ENCODE results near the gene CNNM2. TPM values are rescaled to one million over a fixed set of nuclear protein-coding genes. Genes with fewer than 3 reads are reported as not detected.
A peak's percentile ranks its signal among the peaks of the same experiment; 100 is the strongest.

The CNNM2 gene
- total RNA-seq, 4 donors from 2014 or later = 9.9 to 21.0 (median 10.5) TPM

DNA sequence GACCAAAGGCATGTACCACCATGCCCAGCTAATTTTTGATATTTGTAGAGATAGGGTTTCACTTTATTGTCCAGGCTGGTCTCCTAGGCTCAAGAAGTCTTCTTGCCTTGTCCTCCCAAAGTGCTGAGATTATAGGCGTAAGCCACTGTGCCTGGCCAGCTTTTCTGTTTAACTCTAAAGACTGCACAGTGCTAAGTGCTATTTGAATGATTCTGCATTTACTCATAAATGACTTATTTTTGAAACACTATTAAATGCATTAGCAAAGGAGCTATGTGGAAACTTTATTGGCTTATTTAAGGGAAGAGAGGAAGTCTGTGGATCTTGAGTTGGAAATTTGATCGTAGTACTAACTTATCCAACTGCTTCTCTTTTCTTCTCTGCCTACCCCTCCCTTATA lies 185.9 kb downstream of the CNNM2 start:
- Histone ChIP-seq H3K36me3 (peaks cover 0 to 40% (median 0%) of the 10 kb centered on the region in 3 donors), H3K4me3 (no peak overlapping the region), H3K9me3 (no peaks in the 10 kb centered on the region), H3K27ac (no peak overlapping the region), H3K27me3 (no peaks in the 10 kb centered on the region), H3K4me1 (peaks cover 0 to 29% (median 0%) of the 10 kb centered on the region in 4 donors)
- TF ChIP-seq EP300 (IDR thresholded peaks at IDR 0.05) (no peak), POLR2A (IDR thresholded peaks at IDR 0.05) (no peak)
- TF ChIP-seq, protein P1, sequence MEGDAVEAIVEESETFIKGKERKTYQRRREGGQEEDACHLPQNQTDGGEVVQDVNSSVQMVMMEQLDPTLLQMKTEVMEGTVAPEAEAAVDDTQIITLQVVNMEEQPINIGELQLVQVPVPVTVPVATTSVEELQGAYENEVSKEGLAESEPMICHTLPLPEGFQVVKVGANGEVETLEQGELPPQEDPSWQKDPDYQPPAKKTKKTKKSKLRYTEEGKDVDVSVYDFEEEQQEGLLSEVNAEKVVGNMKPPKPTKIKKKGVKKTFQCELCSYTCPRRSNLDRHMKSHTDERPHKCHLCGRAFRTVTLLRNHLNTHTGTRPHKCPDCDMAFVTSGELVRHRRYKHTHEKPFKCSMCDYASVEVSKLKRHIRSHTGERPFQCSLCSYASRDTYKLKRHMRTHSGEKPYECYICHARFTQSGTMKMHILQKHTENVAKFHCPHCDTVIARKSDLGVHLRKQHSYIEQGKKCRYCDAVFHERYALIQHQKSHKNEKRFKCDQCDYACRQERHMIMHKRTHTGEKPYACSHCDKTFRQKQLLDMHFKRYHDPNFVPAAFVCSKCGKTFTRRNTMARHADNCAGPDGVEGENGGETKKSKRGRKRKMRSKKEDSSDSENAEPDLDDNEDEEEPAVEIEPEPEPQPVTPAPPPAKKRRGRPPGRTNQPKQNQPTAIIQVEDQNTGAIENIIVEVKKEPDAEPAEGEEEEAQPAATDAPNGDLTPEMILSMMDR (IDR thresholded peaks at IDR 0.05) = no peak
- DNase-seq (ENCODE audit: low spot score in 2 of 2) = no peak
- 90 to 94% methylated on average over 2 of the region's 2 CpGs for WGBS, 2 donors

DNA sequence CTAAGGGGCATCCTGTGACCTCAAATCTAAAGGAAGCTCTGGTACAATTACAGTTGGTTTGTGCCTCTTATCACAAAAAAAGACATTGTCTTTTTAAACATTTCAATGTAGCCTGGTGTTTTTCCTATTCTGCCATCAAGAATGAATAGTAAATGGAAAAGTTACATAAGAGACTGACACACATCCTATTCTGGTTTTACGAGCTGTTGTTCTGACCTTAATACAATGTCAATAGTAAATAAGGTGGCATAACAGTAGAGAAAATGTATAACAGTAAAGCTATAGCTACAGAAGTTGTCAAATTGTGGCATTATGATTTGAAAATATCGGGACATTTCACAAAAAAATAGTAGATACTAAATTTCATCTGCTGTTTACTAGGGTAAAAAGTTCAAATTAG lies 186.6 kb downstream of the CNNM2 start:
- Histone ChIP-seq H3K27ac (no peak overlapping the region), H3K4me3 (no peak overlapping the region), H3K27me3 (no peaks in the 10 kb centered on the region), H3K9me3 (no peaks in the 10 kb centered on the region), H3K36me3 (peaks cover 0 to 33% (median 0%) of the 10 kb centered on the region in 3 donors), H3K4me1 (peaks cover 0 to 35% (median under 1%) of the 10 kb centered on the region in 4 donors)
- TF ChIP-seq, protein P1 (IDR thresholded peaks at IDR 0.05) = no peak
- WGBS, 2 donors = 25 to 29% methylated on average over 2 of the region's 2 CpGs
- no peak for DNase-seq (ENCODE audit: low spot score in 2 of 2)

DNA sequence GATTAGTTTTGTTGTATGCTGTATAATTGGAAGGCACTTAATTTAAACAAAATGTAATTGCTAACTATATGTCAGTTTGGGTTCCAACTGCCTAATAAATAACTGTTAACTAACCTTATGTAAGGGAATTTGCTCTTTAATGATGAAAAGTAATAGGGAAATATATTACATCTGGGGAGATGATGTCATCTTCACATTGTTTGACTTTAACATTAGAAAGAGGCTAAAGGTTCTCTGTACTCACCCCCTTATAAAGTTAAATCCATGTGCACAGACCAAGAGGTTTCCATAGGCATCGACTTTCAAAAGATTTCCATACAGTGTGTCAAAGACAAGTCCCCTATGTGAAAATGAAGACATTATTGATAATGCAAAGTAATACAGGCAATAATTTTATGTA lies 187.4 kb downstream of the CNNM2 start:
- WGBS, 2 donors = 92 to 100% methylated on average over 1 of the region's 1 CpG
- Histone ChIP-seq H3K4me1 (peaks cover 0 to 43% (median 6%) of the 10 kb centered on the region in 4 donors), H3K9me3 (no peaks in the 10 kb centered on the region), H3K36me3 (peaks cover 0 to 26% (median 0%) of the 10 kb centered on the region in 3 donors), H3K27me3 (no peaks in the 10 kb centered on the region), H3K27ac (no peak overlapping the region), H3K4me3 (no peak overlapping the region)
- DNase-seq (ENCODE audit: low spot score in 2 of 2) = no peak
- TF ChIP-seq, protein P1 (IDR thresholded peaks at IDR 0.05) = no peak
- TF ChIP-seq POLR2A (IDR thresholded peaks at IDR 0.05) = no peak
- no peak for TF ChIP-seq EP300 (IDR thresholded peaks at IDR 0.05)

DNA sequence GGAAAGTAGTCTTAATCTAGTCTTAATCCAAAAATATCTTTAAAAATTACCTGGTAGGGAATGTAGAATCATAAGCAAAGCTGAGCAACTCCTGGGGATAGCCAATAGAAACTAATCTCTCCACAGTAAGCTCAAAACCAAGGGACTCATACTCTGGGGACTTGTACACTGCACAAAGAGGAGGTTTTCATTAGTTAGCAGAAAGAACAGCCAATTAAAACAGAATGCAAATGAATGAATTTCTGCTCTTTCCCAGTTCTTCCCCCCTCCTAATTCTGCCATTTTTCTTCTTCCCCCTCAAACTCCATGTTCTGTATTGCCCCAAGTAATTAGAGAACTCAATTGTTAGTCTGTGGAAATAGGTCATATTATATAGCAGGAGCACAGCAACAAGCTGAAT lies 188.4 kb downstream of the CNNM2 start:
- DNase-seq (ENCODE audit: low spot score in 2 of 2) = no peak
- Histone ChIP-seq H3K27me3 (no peaks in the 10 kb centered on the region), H3K4me1 (peaks cover 0 to 53% (median 16%) of the 10 kb centered on the region in 4 donors), H3K36me3 (peaks cover 0 to 17% (median 0%) of the 10 kb centered on the region in 3 donors), H3K27ac (no peak overlapping the region), H3K4me3 (no peak overlapping the region), H3K9me3 (no peaks in the 10 kb centered on the region)
- TF ChIP-seq, protein P1 (IDR thresholded peaks at IDR 0.05) = no peak
- TF ChIP-seq EP300 (IDR thresholded peaks at IDR 0.05) (no peak), POLR2A (IDR thresholded peaks at IDR 0.05) (no peak)

DNA sequence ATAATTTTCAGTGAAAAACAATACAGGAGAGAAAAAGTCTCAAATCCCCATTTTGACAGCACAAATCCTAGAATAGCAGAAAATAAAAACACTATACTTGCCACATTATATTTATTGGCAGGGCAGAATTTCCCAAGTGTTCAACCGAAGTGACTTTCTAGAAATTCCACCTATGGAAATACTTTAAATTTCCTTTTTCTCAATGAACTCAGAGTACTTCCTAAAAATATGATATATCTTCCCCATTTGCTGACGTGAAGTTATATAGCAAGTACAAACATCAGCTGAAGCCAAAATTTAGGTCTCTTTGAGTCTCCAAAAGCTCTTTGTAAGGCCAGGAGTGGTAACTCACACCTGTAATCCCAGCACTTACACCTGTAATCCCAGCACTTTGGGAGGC lies 191.7 kb downstream of the CNNM2 start:
- no peaks in the 10 kb centered on the region for H3K9me3 ChIP-seq
- 92 to 94% methylated on average over 2 of the region's 2 CpGs for WGBS, 2 donors
- H3K4me1 ChIP-seq = peaks cover 0 to 60% (median 23%) of the 10 kb centered on the region in 4 donors
- H3K36me3 ChIP-seq = no peaks in the 10 kb centered on the region
- H3K4me3 ChIP-seq = no peak overlapping the region
- no peaks in the 10 kb centered on the region for H3K27me3 ChIP-seq
- TF ChIP-seq POLR2A (IDR thresholded peaks at IDR 0.05) (no peak), EP300 (IDR thresholded peaks at IDR 0.05) (no peak)
- TF ChIP-seq, protein P1 (IDR thresholded peaks at IDR 0.05) = no peak
- H3K27ac ChIP-seq = peak overlapping the region in 3 of 4 donors; percentile 60 to 82 (median 81)
- DNase-seq (ENCODE audit: low spot score in 2 of 2) = no peak
